Measurements from ENCODE around the gene ERC2.

ERC2 gene

GRCh38 chr3:55725681-55726500 is 742.4 kb downstream of the ERC2 start:
- TF ChIP-seq EGR1 (IDR thresholded peaks at IDR 0.05) (no peak), CEBPB (IDR thresholded peaks at IDR 0.05) (no peak), USF1 (IDR thresholded peaks at IDR 0.05) (no peak), NFIC (IDR thresholded peaks at IDR 0.05) (no peak), MAX (IDR thresholded peaks at IDR 0.05) (no peak), YY1 (IDR thresholded peaks at IDR 0.05; ENCODE audit: low read depth) (no peak)

GRCh38 chr3:55724821-55725220 is 743.4 kb downstream of the ERC2 start:
- no peak for TF ChIP-seq YY1 (IDR thresholded peaks at IDR 0.05; ENCODE audit: low read depth)
- no peak for TF ChIP-seq CEBPB (IDR thresholded peaks at IDR 0.05)
- TF ChIP-seq USF1 (IDR thresholded peaks at IDR 0.05) = no peak
- TF ChIP-seq EGR1 (IDR thresholded peaks at IDR 0.05) = no peak
- TF ChIP-seq CREB1 (IDR thresholded peaks at IDR 0.05; ENCODE audit: low read depth) = no peak
- TF ChIP-seq ZBTB7A (IDR thresholded peaks at IDR 0.05; ENCODE audit: low read depth) = no peak
- TF ChIP-seq TCF12 (IDR thresholded peaks at IDR 0.05; ENCODE audit: low read depth) = no peak
- TF ChIP-seq TAF1 (IDR thresholded peaks at IDR 0.05; ENCODE audit: low read depth) = no peak
- no peak for TF ChIP-seq NFIC (IDR thresholded peaks at IDR 0.05)
- no peak for TF ChIP-seq REST (IDR thresholded peaks at IDR 0.05; ENCODE audit: low read depth)
- TF ChIP-seq FOXM1 (IDR thresholded peaks at IDR 0.05; ENCODE audit: borderline replicate concordance, low read depth) = no peak
- TF ChIP-seq TEAD4 (IDR thresholded peaks at IDR 0.05) = no peak
- no peak for TF ChIP-seq RAD21 (IDR thresholded peaks at IDR 0.05; ENCODE audit: low read depth)
- TF ChIP-seq MAX (IDR thresholded peaks at IDR 0.05) = no peak
- no peak for TF ChIP-seq EP300 (IDR thresholded peaks at IDR 0.05; ENCODE audit: borderline replicate concordance)

GRCh38 chr3:55724407-55724784 is 743.9 kb downstream of the ERC2 start:
- no peak for TF ChIP-seq ZBTB7A (IDR thresholded peaks at IDR 0.05; ENCODE audit: low read depth)
- TF ChIP-seq MAX (IDR thresholded peaks at IDR 0.05) = no peak
- TF ChIP-seq TAF1 (IDR thresholded peaks at IDR 0.05; ENCODE audit: low read depth) = no peak
- no peak for TF ChIP-seq YY1 (IDR thresholded peaks at IDR 0.05; ENCODE audit: low read depth)

- no peak for TF ChIP-seq RAD21 (IDR thresholded peaks at IDR 0.05; ENCODE audit: low read depth)
- TF ChIP-seq CEBPB (IDR thresholded peaks at IDR 0.05) = no peak
- no peak for TF ChIP-seq TEAD4 (IDR thresholded peaks at IDR 0.05)
- no peak for TF ChIP-seq MAX (IDR thresholded peaks at IDR 0.05)
- no peak for TF ChIP-seq REST (IDR thresholded peaks at IDR 0.05; ENCODE audit: low read depth)
These were observed 744.4 kb downstream of the ERC2 start for GRCh38 chr3:55723653-55724406.

GRCh38 chr3:55721716-55722484 is 746.4 kb downstream of the ERC2 start:
- TF ChIP-seq TCF12 (IDR thresholded peaks at IDR 0.05; ENCODE audit: low read depth) (no peak), REST (IDR thresholded peaks at IDR 0.05; ENCODE audit: low read depth) (no peak), USF1 (IDR thresholded peaks at IDR 0.05) (no peak), CREB1 (IDR thresholded peaks at IDR 0.05; ENCODE audit: low read depth) (no peak), MAX (IDR thresholded peaks at IDR 0.05) (no peak), YY1 (IDR thresholded peaks at IDR 0.05; ENCODE audit: low read depth) (no peak), TEAD4 (IDR thresholded peaks at IDR 0.05) (no peak), NFIC (IDR thresholded peaks at IDR 0.05) (no peak), RAD21 (IDR thresholded peaks at IDR 0.05; ENCODE audit: low read depth) (no peak), ZBTB7A (IDR thresholded peaks at IDR 0.05; ENCODE audit: low read depth) (no peak), FOXM1 (IDR thresholded peaks at IDR 0.05; ENCODE audit: borderline replicate concordance, low read depth) (no peak), TAF1 (IDR thresholded peaks at IDR 0.05; ENCODE audit: low read depth) (no peak), CEBPB (IDR thresholded peaks at IDR 0.05) (no peak), EP300 (IDR thresholded peaks at IDR 0.05; ENCODE audit: borderline replicate concordance) (no peak)

All from Ishikawa (cell line).